ENCODE data around the gene ZPBP. TPM values are rescaled to one million over a fixed set of nuclear protein-coding genes. Genes with fewer than 3 reads are reported as not detected.

The ZPBP gene
- total and polyA plus RNA-seq, 2 of the 4 experiments (the other 2 are of a cell fraction), result not detected

DNA sequence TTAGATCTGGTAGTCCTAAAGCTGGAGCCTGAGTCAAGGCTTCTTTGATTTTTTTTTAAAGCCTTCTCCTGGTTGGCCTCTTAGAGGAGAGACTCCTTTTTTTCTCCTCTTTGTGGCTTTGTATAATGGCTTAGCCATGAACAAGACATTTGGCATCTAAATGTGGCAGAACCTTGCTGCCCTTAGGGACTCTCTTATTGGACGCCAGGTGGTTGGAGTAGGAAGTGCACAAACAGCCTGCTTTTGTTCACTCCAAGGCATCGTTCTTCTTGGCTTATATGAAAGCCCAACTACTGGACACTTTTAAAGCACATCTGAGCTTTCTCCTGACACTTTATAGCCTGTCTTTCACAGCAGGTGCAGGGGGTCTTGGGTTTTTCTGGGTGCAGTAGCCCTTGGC lies 25.0 kb downstream of the ZPBP start:
- H3K27ac ChIP-seq (ENCODE audit: insufficient read depth, low read length), result no peak overlapping the region
- H3K9me1 ChIP-seq (ENCODE audit: insufficient read depth, low read length), result no peaks in the 10 kb centered on the region
- H3K79me1 ChIP-seq (ENCODE audit: low read depth in 1 of 2, low read length in 2 of 2), result no peaks in the 10 kb centered on the region
- no peak overlapping the region for H2BK20ac ChIP-seq (ENCODE audit: low read depth, low read length)
- H4K20me1 ChIP-seq (ENCODE audit: insufficient read depth, low read length), result no peaks in the 10 kb centered on the region
- H3K23ac ChIP-seq (ENCODE audit: low read depth, low read length), result no peak overlapping the region
- H4K8ac ChIP-seq (ENCODE audit: low read depth in 2 of 2, low read length in 2 of 2), result no peak overlapping the region
- no peak overlapping the region for H2AK5ac ChIP-seq (ENCODE audit: low read depth, low read length)
- CTCF ChIA-PET, result no interaction called here
- H4K91ac ChIP-seq (ENCODE audit: insufficient read depth, low read depth, low read length), result no peak overlapping the region
- no peak overlapping the region for H3K9ac ChIP-seq (ENCODE audit: low read depth, low read length)
- no peak overlapping the region for H2AFZ ChIP-seq (replicated peaks; ENCODE audit: low read length, poor library complexity)
- no peak overlapping the region for H2AK9ac ChIP-seq (replicated peaks; ENCODE audit: low read depth, low read length, poor library complexity)
- no peaks in the 10 kb centered on the region for H3K36me3 ChIP-seq (ENCODE audit: control insufficient read depth, insufficient read depth, low read length)
- no peak overlapping the region for H3K4ac ChIP-seq (ENCODE audit: low read depth, low read length)
- no CpG with 5 or more reads among the region's 2 CpGs for WGBS, 2 experiments (ENCODE audit: extremely low coverage in 2 of 2, insufficient read length in 1 of 2)
- no peak overlapping the region for H2BK15ac ChIP-seq (ENCODE audit: low read depth, low read length)
- H3K4me3 ChIP-seq (ENCODE audit: insufficient read depth, low read depth, low read length), result no peak overlapping the region
- H3K9me3 ChIP-seq (ENCODE audit: control insufficient read depth, insufficient read depth, low read length), result peaks cover 16% of the 10 kb centered on the region
- no TSS peak for BruUV-seq (replicated peaks)
- H3K56ac ChIP-seq (ENCODE audit: extremely low read depth, insufficient read depth, low read length), result no peak overlapping the region
- no peaks in the 10 kb centered on the region for H3K4me1 ChIP-seq (ENCODE audit: control insufficient read depth, insufficient read depth, low read length)
- POLR2A ChIA-PET (ENCODE audit: unreplicated experiment), result no interaction called here
- H2BK5ac ChIP-seq (ENCODE audit: low read depth, low read length, poor library complexity, severe bottlenecking), result no peak overlapping the region
- H2BK120ac ChIP-seq (ENCODE audit: low read depth, low read length), result no peak overlapping the region
- in situ Hi-C loops (cut with MboI; ENCODE audit: low sequenced_read_pairs) (no loop called here), intact Hi-C loops (cut with micrococcal nuclease) (no loop called here), dilution Hi-C loops (cut with HindIII; ENCODE audit: low sequenced_read_pairs, unreplicated experiment) (no loop called here)
- DNase-seq (no peak), ATAC-seq (ENCODE audit: low read depth) (no peak)
- H4K5ac ChIP-seq (ENCODE audit: low read depth, low read length), result no peak overlapping the region
- no peaks in the 10 kb centered on the region for H3K27me3 ChIP-seq (ENCODE audit: control insufficient read depth, insufficient read depth, low read length)
- no peak overlapping the region for H3K18ac ChIP-seq (ENCODE audit: low read depth, low read length)
- H3K14ac ChIP-seq (replicated peaks; ENCODE audit: low read depth, low read length), result no peak overlapping the region
- no peak overlapping the region for H3K4me2 ChIP-seq (ENCODE audit: low read depth, low read length)
- TF ChIP-seq CEBPB (IDR thresholded peaks at IDR 0.05; ENCODE audit: low read depth, low read length) (no peak), RCOR1 (IDR thresholded peaks at IDR 0.05; ENCODE audit: insufficient replicate concordance, low read length) (no peak), RAD21 (IDR thresholded peaks at IDR 0.05; ENCODE audit: low read length) (no peak), RFX5 (IDR thresholded peaks at IDR 0.05; ENCODE audit: low read depth, low read length) (no peak), SMC3 (IDR thresholded peaks at IDR 0.05; ENCODE audit: low read depth, low read length) (no peak), MAFK (IDR thresholded peaks at IDR 0.05; ENCODE audit: low read depth, low read length) (no peak), CHD1 (IDR thresholded peaks at IDR 0.05; ENCODE audit: low read depth, low read length) (no peak), MXI1 (IDR thresholded peaks at IDR 0.05; ENCODE audit: borderline replicate concordance, low read depth, low read length) (no peak), NFE2L2 (IDR thresholded peaks at IDR 0.05; ENCODE audit: low read depth, low read length) (no peak), FOS (IDR thresholded peaks at IDR 0.05; ENCODE audit: low read depth, low read length) (no peak), BHLHE40 (IDR thresholded peaks at IDR 0.05; ENCODE audit: low read depth, low read length) (no peak), MAZ (IDR thresholded peaks at IDR 0.05; ENCODE audit: borderline replicate concordance, low read depth, low read length) (no peak), POLR2A (IDR thresholded peaks at IDR 0.05; ENCODE audit: low read depth, low read length) (no peak)
- TF ChIP-seq, protein P1, sequence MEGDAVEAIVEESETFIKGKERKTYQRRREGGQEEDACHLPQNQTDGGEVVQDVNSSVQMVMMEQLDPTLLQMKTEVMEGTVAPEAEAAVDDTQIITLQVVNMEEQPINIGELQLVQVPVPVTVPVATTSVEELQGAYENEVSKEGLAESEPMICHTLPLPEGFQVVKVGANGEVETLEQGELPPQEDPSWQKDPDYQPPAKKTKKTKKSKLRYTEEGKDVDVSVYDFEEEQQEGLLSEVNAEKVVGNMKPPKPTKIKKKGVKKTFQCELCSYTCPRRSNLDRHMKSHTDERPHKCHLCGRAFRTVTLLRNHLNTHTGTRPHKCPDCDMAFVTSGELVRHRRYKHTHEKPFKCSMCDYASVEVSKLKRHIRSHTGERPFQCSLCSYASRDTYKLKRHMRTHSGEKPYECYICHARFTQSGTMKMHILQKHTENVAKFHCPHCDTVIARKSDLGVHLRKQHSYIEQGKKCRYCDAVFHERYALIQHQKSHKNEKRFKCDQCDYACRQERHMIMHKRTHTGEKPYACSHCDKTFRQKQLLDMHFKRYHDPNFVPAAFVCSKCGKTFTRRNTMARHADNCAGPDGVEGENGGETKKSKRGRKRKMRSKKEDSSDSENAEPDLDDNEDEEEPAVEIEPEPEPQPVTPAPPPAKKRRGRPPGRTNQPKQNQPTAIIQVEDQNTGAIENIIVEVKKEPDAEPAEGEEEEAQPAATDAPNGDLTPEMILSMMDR (conservative IDR thresholded peaks at IDR 0.05; ENCODE audit: low read depth, low read length), result no peak
- TF ChIP-seq, protein P2, sequence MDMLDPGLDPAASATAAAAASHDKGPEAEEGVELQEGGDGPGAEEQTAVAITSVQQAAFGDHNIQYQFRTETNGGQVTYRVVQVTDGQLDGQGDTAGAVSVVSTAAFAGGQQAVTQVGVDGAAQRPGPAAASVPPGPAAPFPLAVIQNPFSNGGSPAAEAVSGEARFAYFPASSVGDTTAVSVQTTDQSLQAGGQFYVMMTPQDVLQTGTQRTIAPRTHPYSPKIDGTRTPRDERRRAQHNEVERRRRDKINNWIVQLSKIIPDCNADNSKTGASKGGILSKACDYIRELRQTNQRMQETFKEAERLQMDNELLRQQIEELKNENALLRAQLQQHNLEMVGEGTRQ (IDR thresholded peaks at IDR 0.05; ENCODE audit: low read depth, low read length), result no peak
- TF ChIP-seq, protein P3, sequence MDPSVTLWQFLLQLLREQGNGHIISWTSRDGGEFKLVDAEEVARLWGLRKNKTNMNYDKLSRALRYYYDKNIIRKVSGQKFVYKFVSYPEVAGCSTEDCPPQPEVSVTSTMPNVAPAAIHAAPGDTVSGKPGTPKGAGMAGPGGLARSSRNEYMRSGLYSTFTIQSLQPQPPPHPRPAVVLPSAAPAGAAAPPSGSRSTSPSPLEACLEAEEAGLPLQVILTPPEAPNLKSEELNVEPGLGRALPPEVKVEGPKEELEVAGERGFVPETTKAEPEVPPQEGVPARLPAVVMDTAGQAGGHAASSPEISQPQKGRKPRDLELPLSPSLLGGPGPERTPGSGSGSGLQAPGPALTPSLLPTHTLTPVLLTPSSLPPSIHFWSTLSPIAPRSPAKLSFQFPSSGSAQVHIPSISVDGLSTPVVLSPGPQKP (IDR thresholded peaks at IDR 0.05; ENCODE audit: borderline replicate concordance, low read depth, low read length), result no peak

Measured in IMR-90 (cell line).